Activated T-cell treated with anti-CD3 and anti-CD28 coated beads for 4 hours (primary cell): ENCODE measurements around the gene NACAD.

Experiments used
- DNase-seq: peaks from one replicate; pipeline ENCODE4 v3.0.0-alpha.2; 2020

The NACAD gene

DNA sequence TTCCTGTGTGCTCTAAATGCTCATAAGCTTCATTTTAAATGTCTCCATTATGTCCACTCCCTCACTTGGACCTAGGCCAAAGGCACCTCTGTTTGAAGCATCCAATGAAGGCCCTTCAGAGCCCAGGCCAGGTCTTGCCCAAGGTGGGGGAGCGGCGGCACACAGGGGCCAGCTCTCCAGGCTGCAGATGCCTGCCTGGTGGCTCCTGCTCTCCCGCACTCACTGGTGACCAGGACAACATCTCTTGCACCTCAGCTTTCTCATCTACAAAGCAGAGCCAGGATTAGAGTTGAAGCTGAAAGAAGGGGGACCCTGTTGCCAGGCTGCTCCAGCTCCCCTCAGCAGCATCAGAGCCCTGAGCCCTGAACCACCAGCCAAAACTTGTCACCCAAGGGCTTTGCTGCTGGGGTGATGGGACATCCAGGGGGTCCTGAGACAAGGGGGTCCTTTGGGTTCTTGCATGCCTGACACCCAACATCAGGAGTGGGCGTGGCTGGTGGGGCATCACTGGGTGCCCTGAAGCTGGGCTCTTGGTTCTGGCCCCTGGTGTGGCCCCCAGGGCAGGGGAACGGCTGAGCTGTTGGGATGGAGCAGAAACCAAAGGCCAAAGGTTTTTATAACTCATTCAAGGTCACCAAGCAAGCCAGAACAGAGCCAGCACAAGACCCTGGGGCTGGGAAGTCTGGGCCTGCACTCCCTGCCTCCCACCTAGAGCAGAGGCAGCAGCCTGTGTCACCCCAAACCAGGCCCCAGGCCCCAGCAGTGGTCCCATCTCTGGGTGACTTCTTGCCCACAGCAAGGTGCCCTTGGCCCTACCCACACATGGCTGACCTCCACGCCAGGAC is 1.2 kb downstream of the NACAD start:
- no peak for DNase-seq

- DNase-seq: no peak
These were observed 2.3 kb downstream of the NACAD start for GRCh38 chr7:45086331-45087065.

- DNase-seq: no peak
These were observed 3.1 kb downstream of the NACAD start for GRCh38 chr7:45085619-45086200.

DNA sequence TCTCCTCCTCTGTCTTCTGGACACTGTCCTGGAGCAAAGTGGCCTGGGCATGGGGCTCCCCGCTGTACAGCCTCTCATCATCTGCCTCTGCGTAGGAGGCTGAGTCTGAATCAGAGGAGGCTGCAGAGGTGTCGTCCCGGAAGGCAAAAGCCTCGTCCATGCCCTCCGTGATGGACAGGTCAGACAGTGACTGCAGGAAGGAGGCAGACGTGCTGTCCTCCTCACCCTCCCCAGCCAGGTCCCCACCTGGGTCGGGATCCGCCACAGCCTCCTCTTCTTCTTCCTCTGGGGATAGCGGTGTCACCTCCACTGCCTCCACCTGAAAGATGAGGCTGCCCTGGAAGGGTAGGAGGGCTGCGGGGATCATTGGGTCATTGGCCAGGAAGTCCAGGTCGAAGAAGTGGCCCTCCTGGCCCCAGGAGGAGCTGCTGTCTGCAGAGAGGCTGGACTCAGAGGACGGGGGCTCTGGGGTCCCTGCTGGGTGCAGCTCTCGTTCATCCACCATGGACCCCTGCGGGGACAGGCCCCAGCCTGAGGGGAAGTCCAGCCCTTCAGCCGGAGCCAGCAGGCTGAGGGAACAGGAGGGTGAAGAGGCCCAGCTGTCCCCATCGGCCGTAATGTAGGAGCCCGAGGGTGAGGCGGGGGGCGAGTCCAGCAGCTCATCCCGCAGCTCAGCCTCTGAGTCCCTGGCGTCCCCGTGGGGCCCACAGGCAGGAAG is 3.7 kb downstream of the NACAD start:
- no peak for DNase-seq

DNA sequence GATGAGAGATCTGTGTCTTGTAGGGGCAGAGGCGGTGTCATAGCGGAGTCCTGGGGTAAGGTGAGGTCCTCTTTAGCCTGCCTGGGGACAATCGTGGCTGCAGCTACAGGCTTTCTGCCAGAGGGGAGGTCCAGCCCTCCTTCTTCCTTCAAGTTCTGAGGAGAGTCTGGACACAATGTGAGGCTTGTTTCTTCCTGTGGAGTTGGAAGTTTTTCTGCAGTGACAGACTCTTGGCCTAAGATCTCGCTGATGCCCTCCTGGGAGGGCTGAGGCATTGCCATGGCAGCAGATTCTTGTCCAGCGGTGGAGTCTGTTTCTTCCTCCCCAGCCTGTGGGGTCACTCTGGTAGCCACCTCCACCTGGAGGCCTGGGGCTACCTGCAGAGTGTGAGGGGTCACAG is 4.4 kb downstream of the NACAD start:
- no peak for DNase-seq

DNA sequence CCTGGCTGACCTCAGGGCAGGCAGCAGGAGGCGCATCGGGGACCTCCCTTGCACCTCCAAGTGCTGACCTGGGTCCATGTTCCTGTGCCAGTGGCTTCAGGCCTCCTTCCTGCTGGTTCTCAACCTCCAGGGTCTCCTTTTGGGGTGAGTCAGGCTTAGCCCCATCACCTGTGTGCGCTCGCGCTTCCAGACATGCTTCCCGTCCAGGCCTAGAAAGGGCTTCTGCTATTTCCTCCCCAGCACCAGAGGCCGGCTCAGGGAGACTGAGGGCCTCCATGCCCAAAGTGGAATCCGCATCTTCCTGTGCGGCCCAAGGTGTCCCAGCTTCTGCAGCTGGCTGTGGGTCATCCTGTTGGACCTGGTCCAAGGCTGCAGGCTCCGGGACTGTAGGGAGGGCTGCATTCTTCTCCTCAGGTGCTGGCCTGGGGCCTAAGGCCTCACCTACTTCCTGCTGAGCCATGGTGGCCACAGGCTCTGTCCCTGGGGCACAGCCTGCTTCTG is 5.9 kb downstream of the NACAD start:
- no peak for DNase-seq

DNA sequence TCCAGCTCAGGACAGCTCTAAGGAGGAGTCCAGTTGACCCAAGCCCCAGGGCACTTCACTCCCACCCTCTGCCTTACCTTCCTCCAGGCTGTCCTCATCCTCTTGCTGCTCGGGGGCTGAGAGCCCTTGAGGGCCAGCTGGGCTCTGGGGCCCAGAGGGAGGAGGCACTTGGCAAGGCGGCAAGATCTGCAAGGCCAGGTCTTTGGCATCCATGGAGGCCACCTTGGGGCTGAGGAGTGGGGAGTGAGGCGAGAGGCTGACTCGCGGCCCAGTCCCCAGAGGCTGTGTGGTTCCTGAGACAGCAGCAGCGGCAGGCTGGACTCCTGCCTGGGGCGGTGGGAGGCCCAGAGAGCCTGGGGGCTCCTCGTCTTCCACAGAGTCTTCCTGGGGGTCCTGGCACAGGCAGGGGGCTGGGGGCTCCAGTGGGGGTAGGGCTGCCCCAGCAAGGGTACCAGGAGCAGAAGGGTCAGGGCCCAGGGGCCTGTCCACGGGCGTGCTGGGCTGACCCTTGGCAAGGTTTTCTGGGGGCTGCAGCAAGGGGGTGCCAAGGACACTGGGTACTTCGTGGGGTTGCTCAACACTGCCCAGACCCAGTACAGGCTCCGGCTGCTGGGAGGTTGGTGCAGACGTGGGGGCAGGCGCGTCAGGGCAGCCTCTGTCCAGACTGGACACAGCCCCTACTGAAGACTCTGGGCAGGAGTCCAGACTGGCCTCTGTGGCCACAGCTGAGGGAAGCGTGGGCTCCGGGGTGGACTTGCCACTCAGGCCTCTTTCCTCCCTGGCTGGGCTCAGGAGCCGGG is 6.5 kb downstream of the NACAD start:
- DNase-seq: no peak

GRCh38 chr7:45081670-45081974 is 7.1 kb downstream of the NACAD start:
- no peak for DNase-seq

- no peak for DNase-seq
These were observed 7.7 kb downstream of the NACAD start for GRCh38 chr7:45080958-45081669.

- DNase-seq: no peak
These were observed 8.4 kb downstream of the NACAD start for GRCh38 chr7:45080265-45080957.

GRCh38 chr7:45078125-45078681 is 10.6 kb downstream of the NACAD start:
- DNase-seq: no peak

- DNase-seq: no peak
These were observed 11.2 kb downstream of the NACAD start for GRCh38 chr7:45077579-45077978.

GRCh38 chr7:45076946-45077345 is 11.8 kb downstream of the NACAD start:
- no peak for DNase-seq

- no peak for DNase-seq
These were observed 12.6 kb downstream of the NACAD start for GRCh38 chr7:45075871-45076796.

GRCh38 chr7:45075355-45075644 is 13.5 kb downstream of the NACAD start:
- no peak for DNase-seq

DNA sequence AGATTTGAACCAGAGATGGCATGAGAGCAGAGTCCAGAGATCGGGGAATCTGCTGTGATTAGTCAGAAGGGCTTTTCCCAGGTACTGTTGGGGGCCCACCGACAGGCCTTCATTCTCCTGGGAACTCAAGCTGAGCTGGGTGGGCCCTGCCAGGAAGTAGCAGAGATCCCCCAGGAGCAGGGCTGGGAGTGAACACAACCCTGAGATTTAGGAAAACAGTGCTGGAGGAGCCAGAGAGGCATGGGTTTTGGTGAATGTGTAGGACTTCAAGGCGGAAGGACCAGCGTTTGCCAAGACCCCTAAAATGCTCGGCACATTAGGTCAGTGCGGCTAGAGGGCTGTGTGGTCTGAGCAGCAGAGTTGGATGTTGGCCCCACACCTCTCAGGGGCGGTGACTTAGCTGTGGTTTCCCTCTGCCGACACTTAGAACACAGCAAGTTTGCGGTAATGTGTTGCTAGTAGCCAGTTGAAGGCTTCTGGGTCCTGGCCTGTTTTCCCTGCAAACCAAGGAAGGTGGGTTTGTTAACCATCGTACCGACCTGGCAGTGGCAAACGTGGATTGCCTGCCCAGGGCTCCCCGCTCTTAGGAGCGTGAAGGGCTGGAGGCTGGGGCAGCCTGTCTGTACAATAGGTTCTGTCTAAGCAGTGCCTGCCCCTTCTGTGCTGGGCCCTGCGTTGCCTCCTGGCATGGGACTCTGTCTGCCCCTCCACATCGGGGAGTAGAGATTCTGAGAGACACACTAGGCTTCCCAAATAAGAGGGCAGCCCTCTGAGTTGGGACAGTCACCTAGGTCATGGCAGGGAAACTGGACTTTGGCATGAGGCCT is 14.0 kb downstream of the NACAD start:
- DNase-seq: no peak

DNA sequence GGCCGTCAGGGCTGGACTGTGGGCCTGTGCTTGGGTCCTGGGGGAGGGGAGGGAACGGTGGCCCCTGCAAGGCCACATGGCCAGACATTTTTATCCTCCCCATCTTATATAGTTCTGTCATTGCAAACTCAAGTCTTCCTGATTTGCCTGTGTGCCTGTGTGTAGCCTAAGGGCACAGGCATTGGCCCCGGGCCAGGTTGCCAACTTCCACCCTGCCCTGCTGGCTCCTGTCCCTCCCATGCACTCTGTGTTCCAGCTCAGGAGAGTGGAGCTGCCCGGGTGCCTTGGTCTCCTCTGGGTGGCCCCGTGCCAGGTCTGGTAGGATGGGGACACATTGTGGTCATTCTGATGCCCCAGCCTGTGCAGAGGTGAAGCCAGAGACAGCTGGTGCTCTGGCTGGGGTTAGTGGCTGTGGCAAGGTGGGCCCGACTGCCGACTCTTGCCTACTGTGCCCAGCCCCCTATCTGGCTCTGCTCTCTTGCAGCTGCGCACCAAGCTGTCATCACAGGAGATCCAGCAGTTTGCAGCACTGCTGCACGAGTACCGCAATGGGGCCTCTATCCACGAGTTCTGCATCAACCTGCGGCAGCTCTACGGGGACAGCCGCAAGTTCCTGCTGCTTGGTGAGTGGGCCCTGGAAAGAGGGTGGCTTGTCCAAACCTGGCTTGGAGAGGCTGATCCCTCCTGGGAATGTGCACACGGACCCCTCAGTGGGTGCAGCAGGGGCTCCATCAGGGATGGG is 14.8 kb downstream of the NACAD start:
- no peak for DNase-seq
